Measurements from ENCODE around the gene MED10. TPM values are rescaled to one million over a fixed set of nuclear protein-coding genes. Genes with fewer than 3 reads are reported as not detected.

Gene MED10
- polyA plus RNA-seq, 1 donor (not counting 4 experiments of a cell fraction or from before 2014, with no cell fraction given) = 38.8 TPM

- FAIRE-seq (no peak), DNase-seq (ENCODE audit: low read depth, low spot score) (no peak)
- Histone ChIP-seq H3K9me1 (ENCODE audit: control insufficient read depth, extremely low read depth, insufficient read depth, low read length) (no peaks in the 10 kb centered on the region), H3K9me3 (ENCODE audit: control insufficient read depth, low read depth, low read length) (no peaks in the 10 kb centered on the region), H3K36me3 (ENCODE audit: control insufficient read depth in 2 of 2, extremely low read depth in 1 of 2, insufficient read depth in 2 of 2, low read length in 2 of 2) (no peaks in the 10 kb centered on the region), H3K79me2 (ENCODE audit: control insufficient read depth, insufficient read depth, low read length) (no peaks in the 10 kb centered on the region), H3K27me3 (ENCODE audit: control insufficient read depth, extremely low read depth, insufficient read depth, low read length) (no peaks in the 10 kb centered on the region), H3K9ac (ENCODE audit: control insufficient read depth, extremely low read depth, insufficient read depth, low read length) (no peak overlapping the region), H3K27ac (ENCODE audit: control insufficient read depth, insufficient read depth, low read length) (no peak overlapping the region), H3K4me2 (ENCODE audit: control insufficient read depth, extremely low read depth, insufficient read depth, low read depth, low read length) (no peak overlapping the region), H2AFZ (ENCODE audit: control insufficient read depth, low read length) (no peak overlapping the region), H4K20me1 (ENCODE audit: control insufficient read depth, extremely low read depth, insufficient read depth, low read length) (no peaks in the 10 kb centered on the region), H3K4me1 (ENCODE audit: control insufficient read depth, extremely low read depth, insufficient read depth, low read length) (no peaks in the 10 kb centered on the region), H3K4me3 (ENCODE audit: control insufficient read depth in 2 of 3, extremely low read depth in 1 of 3, insufficient read depth in 2 of 3, low read depth in 1 of 3, low read length in 3 of 3) (no peak overlapping the region)
- TF ChIP-seq EZH2 (IDR thresholded peaks at IDR 0.05; ENCODE audit: low read length) = no peak
- no peak for TF ChIP-seq CTCF (optimal IDR thresholded peaks at IDR 0.05 in 1 of 3, IDR thresholded peaks at IDR 0.05 in 1 of 3, conservative IDR thresholded peaks at IDR 0.05 in 1 of 3; ENCODE audit: extremely low read depth in 1 of 3, insufficient read depth in 2 of 3, low read length in 3 of 3)
- dilution Hi-C loops (cut with MboI; ENCODE audit: extremely low pct_ligation_motif_present, low sequenced_read_pairs) = no loop called here
These were observed 51.6 kb downstream of the MED10 start for GRCh38 chr5:6326776-6327175.

GRCh38 chr5:6322163-6322713, 56.1 kb downstream of the MED10 start:
- no peaks in the 10 kb centered on the region for H4K20me1 ChIP-seq (ENCODE audit: control insufficient read depth, extremely low read depth, insufficient read depth, low read length)
- H3K9me3 ChIP-seq (ENCODE audit: control insufficient read depth, low read depth, low read length) = no peaks in the 10 kb centered on the region
- no peak overlapping the region for H3K4me3 ChIP-seq (ENCODE audit: control insufficient read depth in 2 of 3, extremely low read depth in 1 of 3, insufficient read depth in 2 of 3, low read depth in 1 of 3, low read length in 3 of 3)
- H3K27ac ChIP-seq (ENCODE audit: control insufficient read depth, insufficient read depth, low read length) = no peak overlapping the region
- no peak overlapping the region for H3K9ac ChIP-seq (ENCODE audit: control insufficient read depth, extremely low read depth, insufficient read depth, low read length)
- no peak for DNase-seq (ENCODE audit: low read depth, low spot score)
- H3K79me2 ChIP-seq (ENCODE audit: control insufficient read depth, insufficient read depth, low read length) = no peaks in the 10 kb centered on the region
- dilution Hi-C loops (cut with MboI; ENCODE audit: extremely low pct_ligation_motif_present, low sequenced_read_pairs) = no loop called here
- no peaks in the 10 kb centered on the region for H3K36me3 ChIP-seq (ENCODE audit: control insufficient read depth in 2 of 2, extremely low read depth in 1 of 2, insufficient read depth in 2 of 2, low read length in 2 of 2)
- H3K27me3 ChIP-seq (ENCODE audit: control insufficient read depth, extremely low read depth, insufficient read depth, low read length) = no peaks in the 10 kb centered on the region
- no peaks in the 10 kb centered on the region for H3K4me1 ChIP-seq (ENCODE audit: control insufficient read depth, extremely low read depth, insufficient read depth, low read length)
- H2AFZ ChIP-seq (ENCODE audit: control insufficient read depth, low read length) = no peak overlapping the region
- no peak for FAIRE-seq
- H3K4me2 ChIP-seq (ENCODE audit: control insufficient read depth, extremely low read depth, insufficient read depth, low read depth, low read length) = no peak overlapping the region
- TF ChIP-seq EZH2 (IDR thresholded peaks at IDR 0.05; ENCODE audit: low read length) (no peak), CTCF (optimal IDR thresholded peaks at IDR 0.05 in 1 of 3, IDR thresholded peaks at IDR 0.05 in 1 of 3, conservative IDR thresholded peaks at IDR 0.05 in 1 of 3; ENCODE audit: extremely low read depth in 1 of 3, insufficient read depth in 2 of 3, low read length in 3 of 3) (no peak)
- no peaks in the 10 kb centered on the region for H3K9me1 ChIP-seq (ENCODE audit: control insufficient read depth, extremely low read depth, insufficient read depth, low read length)

Other genes starting within 250 kb of the MED10 start
- not detected in 3 replicates for gene UBE2QL1, start 70.3 kb upstream of the MED10 start, polyA plus RNA-seq

Measured in keratinocyte (primary cell).